K562 (cell line): ENCODE data around the gene RAB3C. TPM values are rescaled to one million over a fixed set of nuclear protein-coding genes. Genes with fewer than 3 reads are reported as not detected.

ENCODE experiments used
- ATAC-seq: fragments of 200-7000 bp; cut with Tn5 transposase; 3 replicates; pipeline ENCODE4 v1.9.1; 2020; ENCODE audit warnings: moderate library complexity
- BruUV-seq: library from RNA; stranded (reverse); fragments of 400-500 nt; replicated peaks from 2 replicates; lab custom pipeline; 2021; lab: Mats Ljungman, UMichigan
- CTCF ChIA-PET: fragments of 300-600 bp; formaldehyde crosslinking; extraction: SDS; loops from one replicate; lab custom pipeline; 2021; ENCODE audit warnings: low intra/inter-chr PET ratio; lab: Yijun Ruan, JAX
- POLR2A ChIA-PET: fragments of 300-600, 350-650 bp; sonication (Branson Sonifier 250); formaldehyde crosslinking; extraction: SDS; loops from one replicate; lab custom pipeline; 2021; ENCODE audit warnings: antibody characterized with exemption, inconsistent platforms; lab: Yijun Ruan, JAX
- DNase-seq, 4 experiments: peaks; one replicate each; pipeline versions ENCODE4 v3.0.0 to v3.0.0-alpha.2; 2011 to 2018; ENCODE audit warnings: low spot score in 3 of 4, mixed read lengths in 3 of 4; ENCODE audit errors: extremely low read depth in 1 of 4
- FAIRE-seq: peaks from 2 replicates; lab custom pipeline; 2011; peaks lifted over from hg19 to GRCh38; lab: Jason Lieb, UNC
- H2AFZ ChIP-seq: 2 replicates; pipeline ENCODE4 v1.6.0; 2011; ENCODE audit warnings: low read depth, low read length, control low read depth, inconsistent platforms
- H3K27ac ChIP-seq: fragments of 200-600 bp; 3 replicates; pipeline ENCODE4 v1.8.0; 2011; ENCODE audit warnings: low read depth, mild to moderate bottlenecking, control low read depth, inconsistent platforms, low read length, moderate library complexity, mixed read lengths; ENCODE audit errors: extremely low read depth
- H3K27me3 ChIP-seq, 2 experiments: fragments of 300-600 bp in 1 of 2; 2 replicates in 1 of 2; 3 replicates in 1 of 2; pipeline versions ENCODE4 v1.6.0 to v1.8.0; 2011; ENCODE audit warnings: inconsistent platforms in 2 of 2, low read length in 2 of 2, mild to moderate bottlenecking in 1 of 2, mixed read lengths in 1 of 2, moderate library complexity in 1 of 2; ENCODE audit not compliant: control insufficient read depth in 2 of 2, insufficient read depth in 2 of 2
- H3K36me3 ChIP-seq: fragments of 300-600 bp; 3 replicates; pipeline ENCODE4 v1.8.0; 2011; ENCODE audit warnings: mild to moderate bottlenecking, low read length, inconsistent platforms; ENCODE audit not compliant: control insufficient read depth, insufficient read depth
- H3K4me1 ChIP-seq, 2 experiments: fragments of 200-600 bp in 1 of 2; replicated peaks in 1 of 2; 2 replicates in 1 of 2; 3 replicates in 1 of 2; pipeline versions ENCODE4 v1.5.1 to v1.8.0; 2011; ENCODE audit warnings: inconsistent platforms in 2 of 2, low read length in 2 of 2, mild to moderate bottlenecking in 1 of 2, mixed read lengths in 1 of 2, moderate library complexity in 1 of 2; ENCODE audit not compliant: control insufficient read depth in 2 of 2, insufficient read depth in 2 of 2
- H3K4me2 ChIP-seq: 2 replicates; pipeline ENCODE4 v1.6.1; 2011; ENCODE audit warnings: low read length, control low read depth, inconsistent platforms, mixed read lengths; ENCODE audit not compliant: insufficient read depth
- H3K4me3 ChIP-seq: fragments of 200-600 bp; sonication (generic), shearing (Covaris generic); 2 replicates; pipeline ENCODE4 v1.5.1; 2016; ENCODE audit warnings: control low read depth, inconsistent platforms
- H3K79me2 ChIP-seq: fragments of 200-600 bp; 3 replicates; pipeline ENCODE4 v1.8.0; 2011; ENCODE audit warnings: low read length, inconsistent platforms; ENCODE audit not compliant: control insufficient read depth, insufficient read depth
- H3K9ac ChIP-seq, 2 experiments: 2 replicates each; pipeline versions ENCODE4 v1.6.0 to v1.6.1; 2011; ENCODE audit warnings: low read depth in 2 of 2, low read length in 2 of 2, control low read depth in 1 of 2, inconsistent platforms in 1 of 2, mild to moderate bottlenecking in 1 of 2, mixed read lengths in 1 of 2; ENCODE audit not compliant: insufficient read depth in 1 of 2
- H3K9me1 ChIP-seq: one replicate; pipeline ENCODE4 v1.6.0; 2011; ENCODE audit warnings: inconsistent platforms, mild to moderate bottlenecking, low read length, moderate library complexity; ENCODE audit not compliant: control insufficient read depth, insufficient read depth
- H3K9me3 ChIP-seq: replicated peaks from 2 replicates; pipeline ENCODE4 v1.5.1; 2011; ENCODE audit warnings: low read depth, low read length, inconsistent platforms; ENCODE audit not compliant: control insufficient read depth, insufficient read depth
- H4K20me1 ChIP-seq: replicated peaks from 2 replicates; pipeline ENCODE4 v1.6.1; 2011; ENCODE audit warnings: low read length, inconsistent platforms, mixed read lengths; ENCODE audit not compliant: control insufficient read depth, insufficient read depth
- CBX8 ChIP-seq: fragments of 200-600 bp; sonication (generic); IDR thresholded peaks from 2 replicates; pipeline ENCODE4 v1.6.1; 2012; ENCODE audit warnings: borderline replicate concordance, mixed run types, low read depth, mild to moderate bottlenecking, moderate library complexity, mixed read lengths, low read length, control low read depth, inconsistent platforms; ENCODE audit not compliant: poor library complexity, severe bottlenecking; ENCODE audit errors: extremely low read depth
- GATAD2B ChIP-seq: fragments of 450-650 bp; IDR thresholded peaks from 2 replicates; pipeline ENCODE4 v1.6.1; 2017; ENCODE audit warnings: mild to moderate bottlenecking, borderline replicate concordance
- NCOR1 ChIP-seq: fragments of 450-650 bp; IDR thresholded peaks from 2 replicates; pipeline ENCODE4 v1.6.1; 2016; ENCODE audit warnings: mild to moderate bottlenecking, moderate library complexity
- PREB ChIP-seq: sonication (generic); formaldehyde crosslinking; IDR thresholded peaks from 2 replicates; pipeline ENCODE4 v1.8.1; 2023; ENCODE audit warnings: mild to moderate bottlenecking, missing genetic modification reagents
- TAF1 ChIP-seq: IDR thresholded peaks from 2 replicates; pipeline ENCODE4 v1.6.1; 2011; ENCODE audit warnings: mild to moderate bottlenecking, low read length, moderate library complexity; ENCODE audit not compliant: insufficient read depth, control insufficient read depth, severe bottlenecking; ENCODE audit errors: extremely low read depth
- ZNF77 ChIP-seq: fragments of 250-450 bp; sonication (Bioruptor Pico); IDR thresholded peaks from 2 replicates; pipeline ENCODE4 v1.5.0; 2020
- ZNF830 ChIP-seq: fragments of 250-450 bp; sonication (Bioruptor Pico); IDR thresholded peaks from 2 replicates; pipeline ENCODE4 v1.5.0; 2021; ENCODE audit warnings: mild to moderate bottlenecking
- WGBS: fragments of 100-300 bp; shearing (Covaris generic); methylation state at CpG from one replicate; pipeline ENCODE4 v1.1.6; 2016; ENCODE audit warnings: low coverage, mixed read lengths; ENCODE audit not compliant: insufficient coverage; ENCODE audit errors: missing lambda C conversion rate; 5-methylcytosine and 5-hydroxymethylcytosine counted together
- in situ Hi-C: fragments of 300-500 bp; cut with MboI; formaldehyde crosslinking; loops from 4 replicates; pipeline ENCODE4 v1.15.0; 2018; ENCODE audit warnings: inconsistent platforms, mixed read lengths
- intact Hi-C: fragments of 100-400 bp; cut with micrococcal nuclease; formaldehyde crosslinking; loops from 2 replicates; pipeline ENCODE4 v1.14.2; 2022
- polyA plus RNA-seq, 8 experiments: library from polyadenylated mRNA; depleted of rRNA in 4 of 8; stranded (reverse) in 5 of 8; unstranded in 3 of 8; fragments of >200 nt; fragmentation: Nextera tagmentation in 2 of 8; fragmentation: Illumina TruSeq in 1 of 8; extraction: Ambion mirVana in 2 of 8; extraction: Trizol in 1 of 8; gene quantifications; 2 replicates each; pipeline versions ENCODE4 v1.2.1 to v1.2.3, GENCODE V29; 2011 to 2014; ENCODE audit warnings: inconsistent platforms in 1 of 8, missing spikeins in 1 of 8
- total RNA-seq, 7 experiments: library from RNA; depleted of rRNA in 6 of 7; stranded (reverse); fragments of >200 nt in 6 of 7; fragmentation: Illumina TruSeq in 2 of 7; extraction: Trizol in 2 of 7; gene quantifications; 2 replicates each; pipeline versions ENCODE4 v1.2.1 to v1.2.3, GENCODE V29; 2011 to 2021; ENCODE audit warnings: low replicate concordance in 1 of 7

RAB3C gene
- total and polyA plus RNA-seq, 9 of the 15 experiments (the other 6 are each of a cell fraction or from before 2014, with no cell fraction given), result not detected

- WGBS, result 0% methylated on average over 2 of the region's 2 CpGs
- Histone ChIP-seq H3K27ac (no peak overlapping the region), H2AFZ (no peak overlapping the region), H3K4me2 (no peak overlapping the region), H3K9me1 (no peaks in the 10 kb centered on the region), H3K9ac (no peak overlapping the region), H3K36me3 (no peaks in the 10 kb centered on the region), H3K4me1 (no peaks in the 10 kb centered on the region), H3K27me3 (peaks cover 0 to 2% of the 10 kb centered on the region in 2 experiments; a peak in 1 of 5 replicates), H4K20me1 (no peaks in the 10 kb centered on the region), H3K79me2 (no peaks in the 10 kb centered on the region), H3K4me3 (no peak overlapping the region), H3K9me3 (no peaks in the 10 kb centered on the region)
- ChIA-PET CTCF (no interaction called here), POLR2A (no interaction called here)
- BruUV-seq, result no TSS peak
- no peak for FAIRE-seq
- no peak for DNase-seq
- ATAC-seq, result no peak
- in situ Hi-C loops (loop anchor here (25.0 kb wide), 1 partner anchor 902 kb away; no protein-coding TSS in a partner anchor), intact Hi-C loops (loop anchor here (10.0 kb wide), 2 partner anchors 500 to 920 kb away; no protein-coding TSS in a partner anchor)
- TF ChIP-seq PREB (CRISPR knock-in tag) (no peak), GATAD2B (no peak), NCOR1 (no peak), ZNF830 (CRISPR knock-in tag) (no peak), CBX8 (no peak), TAF1 (no peak), ZNF77 (no peak)
Observed at GRCh38 chr5:58885260-58885659, 302.4 kb downstream of the RAB3C start.
